Measurements from ENCODE around the gene OR2T8.
A peak's percentile ranks its signal among the peaks of the same experiment; 100 is the strongest.

OR2T8 gene

GRCh38 chr1:247905181-247905580, 14.9 kb upstream of the OR2T8 start:
- no peak for DNase-seq (ENCODE audit: low read depth)
- TF ChIP-seq CTCF (conservative IDR thresholded peaks at IDR 0.05; ENCODE audit: control insufficient read depth, insufficient read depth, low read depth, low read length): no peak
- H3K4me3 ChIP-seq (ENCODE audit: control insufficient read depth, low read depth, low read length): no peak overlapping the region

- H3K4me3 ChIP-seq (ENCODE audit: control insufficient read depth, low read depth, low read length): no peak overlapping the region
- DNase-seq (ENCODE audit: low read depth): no peak
- no peak for TF ChIP-seq CTCF (conservative IDR thresholded peaks at IDR 0.05; ENCODE audit: control insufficient read depth, insufficient read depth, low read depth, low read length)
Observed at GRCh38 chr1:247905910-247906503, 14.0 kb upstream of the OR2T8 start.

GRCh38 chr1:247906504-247907047, 13.5 kb upstream of the OR2T8 start:
- peak; percentile 39 for DNase-seq (ENCODE audit: low read depth)
- H3K4me3 ChIP-seq (ENCODE audit: control insufficient read depth, low read depth, low read length): no peak overlapping the region
- TF ChIP-seq CTCF (conservative IDR thresholded peaks at IDR 0.05; ENCODE audit: control insufficient read depth, insufficient read depth, low read depth, low read length): no peak

- DNase-seq (ENCODE audit: low read depth): no peak
- no peak for TF ChIP-seq CTCF (conservative IDR thresholded peaks at IDR 0.05; ENCODE audit: control insufficient read depth, insufficient read depth, low read depth, low read length)
- no peak overlapping the region for H3K4me3 ChIP-seq (ENCODE audit: control insufficient read depth, low read depth, low read length)
Observed at GRCh38 chr1:247908766-247909165, 11.3 kb upstream of the OR2T8 start.

- TF ChIP-seq CTCF (conservative IDR thresholded peaks at IDR 0.05; ENCODE audit: control insufficient read depth, insufficient read depth, low read depth, low read length): no peak
- no peak overlapping the region for H3K4me3 ChIP-seq (ENCODE audit: control insufficient read depth, low read depth, low read length)
- no peak for DNase-seq (ENCODE audit: low read depth)
Observed at GRCh38 chr1:247913786-247914185, 6.3 kb upstream of the OR2T8 start.

GRCh38 chr1:247914941-247915662, 5.0 kb upstream of the OR2T8 start:
- TF ChIP-seq CTCF (conservative IDR thresholded peaks at IDR 0.05; ENCODE audit: control insufficient read depth, insufficient read depth, low read depth, low read length): no peak
- H3K4me3 ChIP-seq (ENCODE audit: control insufficient read depth, low read depth, low read length): no peak overlapping the region
- DNase-seq (ENCODE audit: low read depth): no peak

All from fibroblast of mammary gland (primary cell).